ENCODE results near the gene GBP2.
"Not testable (repeated sequence)": the region's sequence is repeated elsewhere in the genome, so short reads cannot be mapped to it uniquely, and the experiment has no call there.

Gene GBP2

DNA sequence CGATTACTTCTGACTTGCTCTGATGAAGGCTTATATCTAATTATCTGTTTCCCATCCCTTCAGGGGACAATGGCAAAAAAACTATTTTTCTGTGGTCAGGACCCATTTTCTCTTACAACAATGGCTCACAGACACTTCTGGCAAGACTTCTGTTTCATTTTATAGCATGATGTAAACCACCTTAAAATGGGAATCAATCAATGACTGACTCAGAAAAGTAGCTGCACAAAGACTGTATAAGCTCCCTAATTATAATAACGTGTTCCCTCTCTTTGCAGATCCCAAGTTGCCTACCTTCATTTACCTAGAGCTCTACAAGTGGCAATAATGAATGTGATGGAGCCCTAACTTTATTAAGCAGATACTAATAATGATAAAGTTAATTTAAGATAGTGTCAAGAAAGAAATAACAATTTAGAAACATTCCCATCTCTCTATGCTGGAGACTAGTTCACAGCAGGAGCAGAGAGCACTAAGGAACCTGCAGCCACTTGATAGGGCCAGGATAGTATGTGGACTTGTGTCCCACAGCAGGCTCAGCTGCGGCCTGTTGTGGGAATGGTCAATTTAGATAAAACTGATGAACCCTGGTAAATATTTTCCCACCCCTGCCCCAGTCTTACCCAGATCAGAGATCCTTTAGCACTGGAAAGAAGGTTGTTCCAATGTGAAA, 538 bp downstream of the GBP2 start:
- no peak for DNase-seq

DNA sequence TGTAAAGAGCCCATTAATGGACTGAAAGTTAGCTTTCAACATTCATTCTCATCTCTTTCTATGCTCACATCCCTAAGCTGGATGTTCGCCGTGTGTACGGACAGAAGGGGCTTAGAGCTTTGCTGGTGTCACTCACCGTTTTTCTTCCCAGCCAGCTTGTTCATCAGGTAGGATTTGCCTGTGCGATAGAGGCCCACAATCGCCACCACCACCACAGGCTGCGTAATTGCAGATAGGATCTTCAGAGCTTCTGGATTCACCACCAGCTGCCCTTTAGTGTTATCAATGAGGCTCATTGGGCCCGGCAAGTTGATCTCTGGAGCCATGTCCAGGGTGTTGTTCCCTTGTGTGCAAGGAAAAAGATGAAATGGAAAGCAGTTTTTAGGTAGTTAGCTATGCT, 4.3 kb downstream of the GBP2 start:
- DNase-seq = no peak

DNA sequence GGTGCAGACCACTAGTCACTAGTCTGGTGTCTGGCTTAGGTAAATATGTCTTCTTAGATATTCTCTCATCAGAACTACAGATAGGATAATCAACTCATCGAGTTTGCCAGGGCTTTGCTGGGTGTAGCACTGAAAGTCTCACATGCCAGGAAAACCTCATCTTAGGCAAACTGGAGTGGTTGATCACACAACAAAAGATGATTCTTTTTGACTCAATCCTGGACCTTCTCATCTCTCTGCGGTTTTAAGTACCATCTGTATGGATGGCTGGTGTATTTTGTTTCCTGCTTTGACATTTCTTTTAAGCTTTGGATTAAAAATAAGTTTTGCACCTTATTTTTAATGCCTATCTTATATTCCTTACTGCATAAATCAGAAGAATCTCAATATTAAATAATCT, 11.3 kb downstream of the GBP2 start:
- DNase-seq = no peak

DNA sequence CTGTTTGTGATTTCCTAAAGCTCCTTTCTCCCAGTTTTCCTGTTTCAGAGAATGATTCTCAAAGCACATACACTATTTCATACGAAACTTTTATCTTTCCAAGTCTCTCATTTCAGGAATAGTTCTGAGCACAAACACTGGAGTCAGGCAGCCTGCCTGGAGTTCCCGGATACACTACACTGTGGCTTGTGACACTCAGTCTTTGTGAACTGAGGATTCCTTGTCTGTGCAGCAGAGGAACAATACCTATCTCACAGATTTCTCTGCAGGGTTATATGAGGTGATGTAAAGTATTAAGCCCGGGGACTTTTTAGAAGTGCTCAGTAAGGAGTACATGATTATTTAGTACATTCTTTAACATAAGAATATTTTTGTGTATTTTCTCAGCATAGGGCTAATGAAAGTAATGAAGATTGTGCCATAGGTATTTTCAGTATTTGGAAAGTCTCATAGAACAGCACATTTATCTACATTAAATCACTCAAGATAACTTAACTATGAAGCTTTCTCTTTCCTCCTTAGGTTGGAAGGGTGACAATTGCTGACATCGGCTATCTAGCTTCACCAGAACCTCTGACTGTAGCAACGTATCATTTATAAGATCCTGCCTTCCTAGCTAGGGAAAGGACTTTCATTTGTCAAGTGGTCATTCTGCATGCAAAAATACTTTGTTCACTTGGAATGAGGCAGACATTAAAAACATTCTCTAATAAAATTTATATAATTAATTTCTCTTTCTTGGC, 12.9 kb downstream of the GBP2 start:
- DNase-seq = no peak

DNA sequence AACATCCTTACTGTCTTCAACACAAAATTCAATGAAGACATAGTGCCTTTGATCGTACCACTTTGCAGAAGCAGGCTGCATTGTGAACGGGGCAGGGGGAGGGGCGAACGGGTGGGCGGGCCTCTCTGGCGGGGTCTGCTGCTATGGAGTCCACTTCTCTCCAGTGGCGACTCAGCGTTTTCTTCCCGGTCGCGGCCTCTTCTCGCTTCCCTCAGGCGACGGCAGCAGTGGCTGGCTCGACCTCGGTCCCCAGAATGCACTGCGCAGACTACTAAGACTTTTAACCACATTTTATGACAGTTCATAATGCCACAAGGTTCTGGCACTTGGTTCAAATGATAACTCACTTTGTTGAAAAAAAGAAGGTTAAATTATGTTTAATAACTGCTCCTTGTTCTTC, 21.2 kb downstream of the GBP2 start:
- no peak for DNase-seq

DNA sequence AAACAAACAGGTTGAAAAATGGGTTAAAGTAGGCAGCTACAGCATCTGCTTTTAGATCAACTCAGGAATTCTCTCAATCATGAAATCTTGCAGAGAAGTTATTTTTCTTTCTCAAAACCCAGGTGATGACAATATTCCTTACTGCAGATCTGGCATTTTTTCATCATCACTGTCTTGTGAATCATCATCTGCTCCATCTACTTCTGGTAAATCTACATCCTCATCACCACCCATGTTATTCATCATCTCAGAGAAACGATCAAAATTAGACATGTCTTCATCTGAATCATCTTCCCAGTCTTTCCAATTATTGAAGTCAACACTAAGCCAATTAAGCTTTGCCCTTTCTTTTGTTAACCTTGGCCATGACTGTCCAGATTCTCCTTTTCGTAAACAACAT, 21.8 kb downstream of the GBP2 start:
- no peak for DNase-seq

DNA sequence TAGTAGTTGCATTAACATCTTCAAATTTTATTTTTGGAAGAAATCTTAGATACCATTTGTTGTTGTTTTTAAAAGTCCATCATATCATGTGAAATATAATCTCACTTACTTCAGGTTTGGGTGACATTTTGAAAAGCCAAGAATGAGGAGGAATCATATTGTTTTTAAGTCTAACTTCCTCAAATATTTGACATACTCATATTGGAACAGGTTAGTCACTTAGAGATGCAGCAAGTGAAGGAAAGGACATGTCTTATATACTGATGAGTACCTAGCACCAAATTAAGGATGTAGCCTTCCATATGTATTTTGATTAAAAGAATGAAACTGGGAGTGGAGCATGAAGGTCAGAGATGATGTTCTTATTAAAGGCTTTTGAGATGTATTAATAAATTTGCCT, 23.9 kb downstream of the GBP2 start:
- no peak for DNase-seq

DNA sequence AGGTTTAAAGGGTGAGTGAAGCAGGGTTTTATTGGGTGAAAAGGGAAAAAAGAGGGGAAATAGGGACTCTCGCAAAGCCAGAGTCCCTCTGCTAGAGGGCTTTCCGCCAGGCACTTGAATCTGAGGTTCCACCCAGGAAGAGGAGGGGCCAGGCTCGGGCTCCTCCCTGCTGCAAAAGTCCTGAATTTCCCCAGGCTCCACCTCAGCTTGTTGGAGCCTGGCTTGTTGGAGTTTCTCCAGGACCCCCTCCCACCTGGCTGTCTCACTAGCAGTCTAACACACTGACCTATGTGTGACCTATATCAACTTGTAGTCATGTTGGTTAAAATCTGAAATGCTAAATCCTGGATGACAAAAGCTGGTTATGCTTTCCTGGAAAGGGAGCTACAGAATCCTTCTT, 25.5 kb downstream of the GBP2 start:
- DNase-seq = no peak

DNA sequence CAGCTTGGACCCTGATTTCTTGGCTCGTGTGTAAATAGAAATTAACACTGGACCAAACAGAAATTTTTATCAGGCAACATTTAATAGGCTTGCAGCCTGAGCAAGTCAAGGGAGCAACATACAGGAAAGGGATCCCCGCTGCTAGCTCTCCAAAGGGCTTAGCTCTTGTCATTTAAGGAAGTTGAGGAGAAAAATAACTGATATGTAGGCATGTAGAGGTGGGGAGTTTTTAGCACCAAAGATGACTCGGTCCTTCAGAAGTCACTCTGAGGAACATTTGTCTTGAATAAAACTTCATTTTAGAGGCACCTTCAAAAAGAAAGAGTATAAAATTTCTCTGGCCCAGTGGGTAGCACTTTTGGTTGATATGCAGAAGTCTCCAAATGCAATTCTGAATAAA, 27.1 kb downstream of the GBP2 start:
- no peak for DNase-seq

- DNase-seq = no peak
These were observed 30.2 kb downstream of the GBP2 start for GRCh38 chr1:89095737-89096136.

DNA sequence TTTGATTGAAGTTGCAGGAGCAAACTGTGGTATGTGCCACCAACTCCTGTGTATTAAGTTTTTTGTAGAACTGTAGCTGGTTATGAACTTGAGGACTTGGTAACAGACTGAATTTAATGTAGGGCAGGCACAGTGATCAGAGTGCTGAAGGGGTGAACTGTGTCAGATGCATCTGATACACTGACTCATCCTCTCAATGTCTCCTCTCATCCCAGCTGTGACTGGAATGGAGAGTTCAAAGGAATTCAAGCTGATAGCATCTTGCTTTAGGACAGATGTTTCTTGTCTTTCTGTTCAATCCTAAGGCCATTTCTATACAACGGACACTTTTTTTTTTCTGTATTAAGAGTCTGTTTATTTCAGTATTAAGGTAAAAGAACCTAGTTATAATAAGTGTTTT, 36.0 kb downstream of the GBP2 start:
- DNase-seq = no peak

DNA sequence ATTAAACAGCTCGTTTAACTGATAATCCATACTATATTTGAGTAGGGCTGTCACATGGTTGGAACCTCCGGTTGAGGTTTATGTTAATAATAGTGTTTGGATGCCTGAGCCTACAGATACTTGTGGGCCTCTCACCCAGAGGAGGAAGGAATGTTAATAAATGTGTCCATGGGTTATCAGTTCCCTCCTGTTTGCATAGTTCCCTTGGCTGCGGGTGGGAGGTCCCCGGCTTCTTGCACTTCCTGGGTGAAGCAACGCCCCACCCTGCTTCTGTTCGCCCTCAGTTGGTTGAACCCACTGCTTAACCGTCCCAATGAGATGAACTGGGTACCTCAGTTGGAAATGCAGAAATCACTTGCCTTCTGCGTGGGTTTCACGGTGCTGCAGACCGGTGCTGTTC, 37.3 kb downstream of the GBP2 start:
- DNase-seq = no peak

GRCh38 chr1:89087241-89087640, 38.7 kb downstream of the GBP2 start:
- no peak for DNase-seq

DNA sequence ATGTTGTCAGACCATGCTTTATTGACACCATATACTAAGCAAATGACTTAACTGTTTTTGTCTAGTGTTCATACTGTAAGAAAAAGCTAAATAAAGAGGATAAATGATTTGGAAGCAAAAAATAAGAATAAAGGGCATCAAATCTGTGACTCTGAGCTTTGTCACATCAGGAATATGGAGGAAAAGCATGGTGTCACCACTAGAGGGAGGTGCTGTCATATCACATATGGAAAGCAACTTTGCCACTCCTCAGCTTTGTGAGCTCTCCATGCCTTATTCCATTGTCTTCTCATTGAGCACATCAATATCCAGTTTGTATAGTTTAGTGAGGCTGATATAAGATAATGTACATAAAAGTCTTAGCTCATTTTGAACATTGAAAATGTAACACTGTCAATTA, 40.1 kb downstream of the GBP2 start:
- no peak for DNase-seq

DNA sequence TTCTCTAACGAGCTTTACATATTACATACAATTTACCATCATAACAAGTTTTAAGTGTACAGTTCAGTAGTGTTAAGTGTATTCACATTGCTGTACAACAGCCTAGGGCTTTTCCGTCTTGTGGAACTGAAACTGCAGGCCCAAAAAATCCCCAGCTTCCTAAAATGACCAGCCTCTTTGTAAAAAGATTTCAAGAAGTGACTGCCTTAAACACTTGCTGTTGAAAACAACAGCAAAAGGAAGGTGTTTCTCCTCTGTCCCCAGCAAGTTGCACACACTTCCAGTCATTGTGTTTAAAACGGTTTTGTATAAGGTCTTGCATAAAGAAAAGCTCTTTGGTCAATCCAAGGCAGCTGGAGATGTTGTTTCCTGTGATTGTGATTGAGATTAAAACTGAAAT, 44.9 kb downstream of the GBP2 start:
- DNase-seq = no peak

DNA sequence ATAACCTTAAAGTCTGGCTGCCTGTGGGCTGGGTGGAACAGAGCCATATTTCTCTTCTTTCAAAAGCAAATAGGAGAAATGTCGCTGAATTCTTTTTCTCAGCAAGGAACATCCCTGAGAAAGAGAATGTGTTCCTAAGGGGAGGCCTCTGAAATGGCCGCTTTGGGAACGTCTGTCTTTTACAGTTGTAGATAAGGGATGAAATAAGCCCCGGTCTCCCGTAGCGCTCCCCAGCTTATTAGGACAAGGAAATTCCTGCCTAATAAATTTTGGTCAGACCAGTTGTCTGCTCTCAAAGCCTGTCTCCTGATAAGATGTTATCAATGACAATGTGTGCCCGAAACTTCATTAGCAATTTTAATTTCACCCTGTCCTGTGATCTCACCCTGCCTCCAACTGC, 45.8 kb downstream of the GBP2 start:
- not testable (repeated sequence) for DNase-seq

- DNase-seq = not testable (repeated sequence)
These were observed 53.3 kb downstream of the GBP2 start for GRCh38 chr1:89072466-89073065.

DNA sequence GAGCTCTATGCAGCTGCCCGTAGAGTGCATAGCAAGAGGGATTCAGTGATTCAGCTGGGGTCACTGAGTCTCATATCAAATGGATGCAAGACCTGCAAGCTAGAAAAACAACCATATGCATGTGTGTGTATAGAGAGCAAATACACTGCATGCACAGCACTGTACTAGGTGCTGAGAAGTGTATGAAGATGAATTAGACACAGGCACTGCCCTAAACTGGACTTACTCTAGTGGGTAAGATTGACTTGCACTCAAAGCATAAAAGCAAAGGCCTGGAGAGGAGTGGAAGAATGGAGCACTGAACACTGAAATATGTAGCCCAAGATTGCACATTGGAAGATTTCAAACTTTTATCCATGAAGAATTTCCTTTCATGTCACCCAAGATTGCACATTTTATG, 55.4 kb downstream of the GBP2 start:
- no peak for DNase-seq

DNA sequence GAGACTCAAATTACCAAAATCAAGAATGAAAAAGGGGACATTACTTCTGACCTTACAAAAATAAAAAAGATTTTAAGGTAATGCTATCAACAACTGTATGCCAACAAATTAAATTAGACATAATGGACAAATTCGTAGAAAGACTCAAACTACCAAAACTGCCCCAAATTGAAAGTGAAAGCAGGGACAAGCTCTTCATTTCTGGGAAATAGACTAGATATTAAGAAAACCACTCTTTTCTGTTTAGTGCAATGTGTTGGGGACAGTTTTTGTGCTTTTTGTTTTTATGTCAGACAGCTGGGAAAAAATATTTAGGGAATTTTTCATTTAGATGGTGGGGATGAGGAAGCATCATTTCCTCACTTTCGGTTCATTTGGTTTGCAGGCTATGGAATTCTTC, 56.0 kb downstream of the GBP2 start:
- no peak for DNase-seq

GRCh38 chr1:89068291-89068690, 57.6 kb downstream of the GBP2 start:
- DNase-seq = no peak

DNA sequence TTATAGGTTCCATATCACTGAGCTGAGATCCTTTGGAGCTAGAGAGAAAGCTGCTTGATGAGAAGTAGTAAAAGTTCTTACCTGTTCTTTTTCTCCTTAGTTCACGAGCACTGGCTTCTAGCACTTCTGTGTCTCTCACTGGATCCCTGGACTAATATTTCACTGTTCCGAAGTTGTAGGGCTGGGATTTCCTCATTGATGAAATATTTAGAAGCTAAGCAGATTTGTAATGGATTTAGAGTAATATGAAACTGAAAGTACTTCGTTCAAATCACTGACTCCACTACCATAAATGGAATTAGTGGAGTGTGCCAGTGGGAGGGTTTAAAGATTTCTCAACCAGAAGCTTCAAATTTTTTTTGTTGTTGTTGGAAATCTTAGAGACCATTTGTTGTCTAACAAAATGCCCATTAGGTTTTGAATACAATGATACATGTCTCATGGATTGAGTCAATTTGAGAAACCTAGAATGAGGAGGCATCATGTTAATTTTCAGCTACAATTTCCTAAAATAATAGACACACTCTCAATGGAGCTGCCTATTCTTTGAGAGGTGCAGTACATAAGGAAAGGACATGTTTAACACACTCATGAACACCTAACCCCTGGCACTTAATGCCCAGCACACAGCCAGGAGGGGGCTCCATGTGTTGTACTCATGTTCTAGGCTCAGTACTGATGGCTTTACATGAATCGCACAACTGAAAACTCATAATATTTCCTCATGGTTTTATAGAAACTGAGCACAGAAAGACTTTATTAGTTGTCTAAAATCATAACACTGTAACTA, 60.6 kb downstream of the GBP2 start, which contains the start of gene GBP1:
TSS of gene GBP1 (minus strand) at position 130 of the 790 bp plus-strand sequence. CDS start 1,974 bp downstream, outside the sequence.
- DNase-seq = no peak

DNA sequence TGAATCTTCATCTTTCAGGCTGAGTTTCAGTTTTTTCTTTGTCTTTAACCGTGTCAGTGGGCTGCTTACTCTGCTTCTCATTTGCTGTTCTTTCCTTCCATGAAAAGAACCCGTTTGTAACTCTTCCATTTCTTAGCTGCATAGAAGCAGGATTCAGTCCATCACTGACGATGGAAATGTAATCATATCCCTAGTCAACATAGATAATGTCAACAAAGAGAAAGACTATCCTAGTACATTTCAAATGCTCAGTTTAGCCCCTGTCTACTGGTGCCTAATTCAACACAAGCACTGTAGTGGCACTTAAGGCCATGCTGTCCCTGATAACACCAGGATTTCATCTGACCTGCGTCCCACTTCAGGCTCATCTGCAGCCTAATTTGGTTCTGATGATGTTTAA, 61.3 kb downstream of the GBP2 start:
- DNase-seq = no peak

DNA sequence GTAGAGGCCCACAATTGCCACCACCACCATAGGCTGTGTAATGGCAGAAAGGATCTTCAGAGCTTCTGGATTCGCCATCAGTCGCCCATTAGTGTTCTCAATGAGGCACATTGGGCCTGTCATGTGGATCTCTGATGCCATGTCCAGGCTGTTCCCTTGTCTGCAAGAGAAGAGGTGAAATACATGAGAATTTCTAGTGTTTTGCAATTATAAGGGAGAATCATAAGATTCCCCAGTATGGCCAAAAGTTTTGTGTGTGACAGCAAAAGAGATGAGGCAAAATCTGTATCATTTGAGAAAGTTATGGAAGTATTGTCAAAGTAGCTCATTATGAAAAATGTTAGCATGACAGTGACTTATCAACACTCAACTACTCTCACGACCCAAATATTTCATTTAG, 62.8 kb downstream of the GBP2 start:
- no peak for DNase-seq

- no peak for DNase-seq
These were observed 65.8 kb downstream of the GBP2 start for GRCh38 chr1:89060091-89060490.
